ENCODE results near the gene PPP1R15A.
"Not testable (repeated sequence)": the region's sequence is repeated elsewhere in the genome, so short reads cannot be mapped to it uniquely, and the experiment has no call there.

The PPP1R15A gene

GRCh38 chr19:48872182-48872883 is at the start of gene PPP1R15A:
Gene PPP1R15A (plus strand): TSS chr19:48872421. CDS start chr19:48873234, 813 bp downstream.
- DNase-seq (ENCODE audit: low read depth in 2 of 2), result peak; percentile 95

- DNase-seq (ENCODE audit: low read depth in 2 of 2), result no peak
Observed at GRCh38 chr19:48822514-48822913, 49.7 kb upstream of the PPP1R15A start.

- no peak for DNase-seq (ENCODE audit: low read depth in 2 of 2)
Observed at GRCh38 chr19:48826606-48827020, 45.6 kb upstream of the PPP1R15A start.

- no peak for DNase-seq (ENCODE audit: low read depth in 2 of 2)
Observed at GRCh38 chr19:48830088-48830487, 42.1 kb upstream of the PPP1R15A start.

- DNase-seq (ENCODE audit: low read depth in 2 of 2), result no peak
Observed at GRCh38 chr19:48830965-48831364, 41.3 kb upstream of the PPP1R15A start.

GRCh38 chr19:48833049-48833448 is 39.2 kb upstream of the PPP1R15A start:
- no peak for DNase-seq (ENCODE audit: low read depth in 2 of 2)

GRCh38 chr19:48833977-48834376 is 38.2 kb upstream of the PPP1R15A start:
- no peak for DNase-seq (ENCODE audit: low read depth in 2 of 2)

GRCh38 chr19:48835734-48836088 is 36.5 kb upstream of the PPP1R15A start:
- DNase-seq (ENCODE audit: low read depth in 2 of 2), result peak; percentile 42 to 45

- peak; percentile 23 for DNase-seq (ENCODE audit: low read depth in 2 of 2)
Observed at GRCh38 chr19:48836089-48837017, 35.9 kb upstream of the PPP1R15A start, which contains the start of gene HSD17B14. Gene HSD17B14 (minus strand): TSS chr19:48836491. CDS start chr19:48836411, 80 bp downstream.

- DNase-seq (ENCODE audit: low read depth in 2 of 2), result peak; percentile 75 to 83
Observed at GRCh38 chr19:48837051-48837524, 35.1 kb upstream of the PPP1R15A start.

GRCh38 chr19:48837687-48838086 is 34.5 kb upstream of the PPP1R15A start:
- no peak for DNase-seq (ENCODE audit: low read depth in 2 of 2)

- DNase-seq (ENCODE audit: low read depth in 2 of 2), result no peak
Observed at GRCh38 chr19:48841047-48841446, 31.2 kb upstream of the PPP1R15A start.

GRCh38 chr19:48841571-48841970 is 30.6 kb upstream of the PPP1R15A start:
- DNase-seq (ENCODE audit: low read depth in 2 of 2), result no peak

- DNase-seq (ENCODE audit: low read depth in 2 of 2), result no peak
Observed at GRCh38 chr19:48842789-48843162, 29.4 kb upstream of the PPP1R15A start.

GRCh38 chr19:48844472-48844871 is 27.7 kb upstream of the PPP1R15A start:
- no peak for DNase-seq (ENCODE audit: low read depth in 2 of 2)

- no peak for DNase-seq (ENCODE audit: low read depth in 2 of 2)
Observed at GRCh38 chr19:48845384-48845783, 26.8 kb upstream of the PPP1R15A start.

- not testable (repeated sequence) for DNase-seq (ENCODE audit: low read depth in 2 of 2)
Observed at GRCh38 chr19:48846659-48847058, 25.6 kb upstream of the PPP1R15A start.

- DNase-seq (ENCODE audit: low read depth in 2 of 2), result no peak
Observed at GRCh38 chr19:48852292-48852691, 19.9 kb upstream of the PPP1R15A start.

- no peak for DNase-seq (ENCODE audit: low read depth in 2 of 2)
Observed at GRCh38 chr19:48853483-48853882, 18.7 kb upstream of the PPP1R15A start.

- no peak for DNase-seq (ENCODE audit: low read depth in 2 of 2)
Observed at GRCh38 chr19:48854103-48854502, 18.1 kb upstream of the PPP1R15A start.

GRCh38 chr19:48856921-48857320 is 15.3 kb upstream of the PPP1R15A start:
- no peak for DNase-seq (ENCODE audit: low read depth in 2 of 2)

GRCh38 chr19:48858984-48859710 is 13.1 kb upstream of the PPP1R15A start:
- no peak for DNase-seq (ENCODE audit: low read depth in 2 of 2)
